ENCODE data around the gene KCNG3.

KCNG3 gene

DNA sequence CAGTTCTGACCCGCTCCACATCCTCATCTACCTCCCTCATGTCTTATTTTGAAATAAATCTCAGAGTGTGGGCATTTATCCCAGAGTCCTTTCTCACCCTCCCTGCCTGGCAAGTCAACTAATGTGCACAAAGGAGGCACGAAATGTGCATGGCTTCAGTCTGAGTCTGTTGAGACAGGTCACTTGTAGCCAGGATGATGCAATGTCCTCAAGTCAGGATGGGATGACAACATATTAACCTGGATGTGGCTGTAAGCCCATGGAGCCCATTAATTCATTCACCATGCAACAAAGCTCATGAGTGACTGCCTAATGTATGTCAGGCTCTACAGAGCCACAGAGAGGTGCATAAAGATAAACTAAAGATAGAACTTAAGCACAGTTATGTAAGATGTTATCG lies 34.5 kb downstream of the KCNG3 start:
- H3K4me3 ChIP-seq (ENCODE audit: low read depth, low read length): no peak overlapping the region
- TF ChIP-seq, protein P1, sequence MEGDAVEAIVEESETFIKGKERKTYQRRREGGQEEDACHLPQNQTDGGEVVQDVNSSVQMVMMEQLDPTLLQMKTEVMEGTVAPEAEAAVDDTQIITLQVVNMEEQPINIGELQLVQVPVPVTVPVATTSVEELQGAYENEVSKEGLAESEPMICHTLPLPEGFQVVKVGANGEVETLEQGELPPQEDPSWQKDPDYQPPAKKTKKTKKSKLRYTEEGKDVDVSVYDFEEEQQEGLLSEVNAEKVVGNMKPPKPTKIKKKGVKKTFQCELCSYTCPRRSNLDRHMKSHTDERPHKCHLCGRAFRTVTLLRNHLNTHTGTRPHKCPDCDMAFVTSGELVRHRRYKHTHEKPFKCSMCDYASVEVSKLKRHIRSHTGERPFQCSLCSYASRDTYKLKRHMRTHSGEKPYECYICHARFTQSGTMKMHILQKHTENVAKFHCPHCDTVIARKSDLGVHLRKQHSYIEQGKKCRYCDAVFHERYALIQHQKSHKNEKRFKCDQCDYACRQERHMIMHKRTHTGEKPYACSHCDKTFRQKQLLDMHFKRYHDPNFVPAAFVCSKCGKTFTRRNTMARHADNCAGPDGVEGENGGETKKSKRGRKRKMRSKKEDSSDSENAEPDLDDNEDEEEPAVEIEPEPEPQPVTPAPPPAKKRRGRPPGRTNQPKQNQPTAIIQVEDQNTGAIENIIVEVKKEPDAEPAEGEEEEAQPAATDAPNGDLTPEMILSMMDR (IDR thresholded peaks at IDR 0.05; ENCODE audit: borderline replicate concordance, insufficient read depth, low read depth, low read length): no peak

DNA sequence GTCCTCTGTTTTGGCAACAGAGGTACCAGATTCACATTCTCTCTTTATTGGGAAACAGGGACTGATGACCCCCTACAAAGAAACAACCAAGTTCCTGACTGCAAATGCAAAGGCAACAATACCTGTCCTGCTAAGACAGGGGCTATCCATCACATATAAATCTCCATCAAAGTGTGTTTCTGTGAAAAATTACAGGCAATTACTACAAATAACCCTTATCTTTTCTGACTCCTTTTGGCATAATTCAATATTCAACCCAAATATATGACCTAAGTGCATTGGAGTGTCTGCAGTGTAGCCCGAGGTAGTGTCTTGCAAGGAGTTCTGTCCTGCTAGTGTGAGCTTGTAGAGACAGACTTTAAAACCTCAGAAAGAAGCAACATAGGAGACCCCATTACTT lies 35.4 kb downstream of the KCNG3 start:
- TF ChIP-seq, protein P1 (IDR thresholded peaks at IDR 0.05; ENCODE audit: borderline replicate concordance, insufficient read depth, low read depth, low read length): no peak
- no peak overlapping the region for H3K4me3 ChIP-seq (ENCODE audit: low read depth, low read length)

DNA sequence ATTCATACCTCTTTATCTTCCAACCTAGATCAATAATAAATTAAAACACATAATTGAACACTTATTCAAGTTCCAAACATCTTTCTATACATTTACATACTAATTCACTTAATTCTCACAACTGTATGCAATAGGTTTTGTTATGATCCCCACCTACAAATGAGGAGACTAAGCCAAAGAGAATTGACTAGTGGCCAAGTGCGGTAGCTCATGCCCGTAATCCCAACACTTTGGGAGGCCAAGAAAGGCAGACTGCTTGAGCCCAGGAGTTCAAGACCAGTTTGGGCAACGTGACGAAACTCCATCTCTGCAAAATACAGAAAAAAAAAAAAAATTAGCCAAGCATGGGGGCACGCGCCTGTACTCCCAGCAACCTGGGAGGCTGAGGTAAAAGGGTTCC lies 36.8 kb downstream of the KCNG3 start:
- TF ChIP-seq, protein P1 (IDR thresholded peaks at IDR 0.05; ENCODE audit: borderline replicate concordance, insufficient read depth, low read depth, low read length): 0 out of 2 replicates have a peak, but pooled peaks have one; percentile 28
- no peak overlapping the region for H3K4me3 ChIP-seq (ENCODE audit: low read depth, low read length)

DNA sequence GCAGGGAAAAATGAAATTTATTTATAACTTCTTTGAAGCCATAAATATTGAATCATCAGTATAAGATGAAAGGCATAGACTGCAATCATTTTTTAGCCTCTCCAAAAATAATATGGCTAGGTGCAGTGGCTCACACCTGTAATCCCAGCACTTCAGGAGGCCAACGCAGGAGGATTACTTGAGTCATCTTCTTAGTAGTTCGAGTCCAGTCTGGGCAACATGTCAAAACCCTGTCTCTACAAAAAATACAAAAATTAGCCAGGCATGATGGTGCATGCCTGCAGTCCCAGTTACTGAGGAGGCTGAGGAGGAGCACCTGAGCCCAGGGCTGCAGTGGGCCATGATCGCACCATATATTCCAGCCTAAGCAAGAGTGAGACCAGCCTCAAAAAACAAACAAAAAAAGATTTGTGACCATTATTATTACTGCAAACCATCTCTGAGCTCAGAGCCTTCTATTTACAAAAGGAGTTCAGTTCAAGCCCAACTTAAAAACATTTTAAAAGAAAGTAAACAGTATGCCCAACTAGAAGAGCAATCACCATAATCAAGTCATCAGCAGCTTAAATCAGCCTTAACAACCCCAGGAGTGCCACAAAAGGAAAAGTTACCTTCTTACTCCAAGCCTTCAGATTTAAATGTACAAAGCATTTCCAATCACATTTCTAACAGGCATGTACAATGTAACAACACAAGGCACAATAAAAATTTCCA lies 37.5 kb downstream of the KCNG3 start:
- TF ChIP-seq, protein P1 (IDR thresholded peaks at IDR 0.05; ENCODE audit: borderline replicate concordance, insufficient read depth, low read depth, low read length): no peak
- H3K4me3 ChIP-seq (ENCODE audit: low read depth, low read length): no peak overlapping the region

DNA sequence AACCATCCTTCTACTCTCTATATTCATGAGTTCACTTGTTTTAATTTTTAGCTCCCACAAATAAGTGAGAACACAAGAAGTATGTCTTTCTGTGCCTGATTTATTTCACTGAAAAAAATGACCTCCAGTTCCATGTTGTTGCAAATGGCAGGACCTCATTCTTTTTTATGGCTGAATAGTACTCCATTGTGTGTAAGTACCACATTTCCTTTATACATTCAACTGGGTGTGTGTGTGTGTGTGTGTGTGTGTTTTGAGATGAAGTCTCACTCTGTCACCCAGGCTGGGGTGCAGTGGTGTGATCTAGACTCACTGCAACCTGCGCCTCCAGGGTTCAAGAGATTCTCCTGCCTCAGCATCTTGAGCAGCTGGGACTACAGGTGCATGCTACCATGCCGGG lies 41.2 kb downstream of the KCNG3 start:
- H3K4me3 ChIP-seq (ENCODE audit: low read depth, low read length): no peak overlapping the region
- TF ChIP-seq, protein P1 (IDR thresholded peaks at IDR 0.05; ENCODE audit: borderline replicate concordance, insufficient read depth, low read depth, low read length): no peak

DNA sequence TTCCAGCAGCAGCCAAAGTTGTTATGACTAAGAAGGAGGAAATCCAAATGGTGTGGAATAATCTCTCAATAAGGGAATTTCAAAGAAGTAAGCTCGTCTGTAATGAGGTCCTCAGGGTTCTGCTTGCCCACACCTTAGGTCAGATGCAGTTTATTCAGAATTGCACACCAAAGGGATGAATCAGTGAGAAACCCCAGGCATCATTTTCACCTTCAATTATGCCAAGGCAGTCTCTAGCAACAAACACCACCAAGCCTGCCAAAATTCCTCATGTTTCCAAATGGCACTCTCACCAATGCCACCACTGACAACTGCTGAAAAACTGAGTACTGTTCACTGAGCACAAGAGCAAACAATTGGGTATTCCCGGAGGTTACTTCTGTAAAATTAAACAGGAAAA lies 43.6 kb downstream of the KCNG3 start:
- H3K4me3 ChIP-seq (ENCODE audit: low read depth, low read length): no peak overlapping the region
- TF ChIP-seq, protein P1 (IDR thresholded peaks at IDR 0.05; ENCODE audit: borderline replicate concordance, insufficient read depth, low read depth, low read length): no peak
